ENCODE data around the gene NEDD9.

The NEDD9 gene

GRCh38 chr6:11202513-11203305 is 29.8 kb downstream of the NEDD9 start:
- DNase-seq (ENCODE audit: low read depth in 2 of 2): no peak

- DNase-seq (ENCODE audit: low read depth in 2 of 2): no peak
Observed at GRCh38 chr6:11201772-11202512, 30.5 kb downstream of the NEDD9 start.

- DNase-seq (ENCODE audit: low read depth in 2 of 2): no peak
Observed at GRCh38 chr6:11201015-11201414, 31.5 kb downstream of the NEDD9 start.

GRCh38 chr6:11200356-11200755 is 32.1 kb downstream of the NEDD9 start:
- DNase-seq (ENCODE audit: low read depth in 2 of 2): no peak

GRCh38 chr6:11198663-11199603 is 33.5 kb downstream of the NEDD9 start:
- no peak for DNase-seq (ENCODE audit: low read depth in 2 of 2)

GRCh38 chr6:11197850-11198249 is 34.6 kb downstream of the NEDD9 start:
- DNase-seq (ENCODE audit: low read depth in 2 of 2): no peak

DNA sequence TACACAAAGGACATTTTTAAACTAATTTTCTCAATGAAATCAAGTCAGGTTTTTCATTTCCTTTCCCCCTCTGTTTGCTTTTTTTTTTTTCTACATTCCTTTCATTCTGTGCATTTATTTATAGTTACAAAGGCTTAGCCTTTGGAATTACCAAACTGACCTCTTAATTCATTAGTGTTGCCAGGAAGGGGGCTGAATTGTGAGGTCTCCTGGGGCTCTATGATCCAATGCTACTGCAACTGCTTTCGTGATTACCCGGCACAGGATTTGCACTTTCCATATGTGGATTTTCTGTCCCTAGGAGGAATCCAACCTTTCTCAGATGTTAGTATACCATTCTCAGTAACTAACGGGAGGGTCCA is 35.3 kb downstream of the NEDD9 start:
- DNase-seq (ENCODE audit: low read depth in 2 of 2): no peak

- no peak for DNase-seq (ENCODE audit: low read depth in 2 of 2)
Observed at GRCh38 chr6:11196511-11197174, 35.8 kb downstream of the NEDD9 start.

GRCh38 chr6:11194356-11195218 is 37.9 kb downstream of the NEDD9 start:
- no peak for DNase-seq (ENCODE audit: low read depth in 2 of 2)

DNA sequence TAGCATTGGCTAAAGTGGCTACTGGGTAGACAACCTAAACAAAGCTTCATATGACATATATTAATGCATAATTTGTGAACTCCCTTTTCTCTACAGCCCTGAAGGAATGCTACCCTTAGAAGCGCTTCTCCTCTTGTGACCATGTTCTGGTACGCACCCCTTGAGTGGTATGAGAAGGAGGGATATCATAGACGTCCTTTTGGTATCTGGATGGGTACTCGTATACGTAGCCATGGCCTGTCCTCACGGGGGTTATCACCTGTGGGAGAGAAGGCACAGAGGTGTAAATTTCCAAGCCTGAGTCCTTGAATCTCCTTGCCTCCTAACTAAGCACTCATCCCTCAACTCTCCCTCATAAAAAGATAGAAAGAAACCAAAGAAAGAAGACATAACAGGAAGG is 39.0 kb downstream of the NEDD9 start:
- no peak for DNase-seq (ENCODE audit: low read depth in 2 of 2)

DNA sequence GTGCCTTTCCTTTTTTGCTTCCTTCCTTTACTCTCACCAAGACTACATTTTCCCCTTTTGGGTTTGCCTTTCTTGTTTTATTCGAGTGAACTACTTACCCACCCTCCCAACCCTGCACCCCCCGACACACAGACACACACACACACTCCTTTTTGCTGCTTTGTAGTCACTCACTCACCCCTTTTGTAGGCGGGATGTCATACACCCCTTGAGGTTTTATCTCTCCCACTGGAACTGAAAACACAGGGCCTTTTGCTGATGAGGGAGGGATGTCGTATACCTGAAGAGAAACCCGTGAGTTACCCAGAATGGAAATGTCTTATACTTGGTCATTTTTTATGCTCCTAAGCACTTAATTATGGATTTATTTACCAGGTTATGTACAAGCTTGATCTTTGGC is 40.3 kb downstream of the NEDD9 start:
- no peak for DNase-seq (ENCODE audit: low read depth in 2 of 2)

DNA sequence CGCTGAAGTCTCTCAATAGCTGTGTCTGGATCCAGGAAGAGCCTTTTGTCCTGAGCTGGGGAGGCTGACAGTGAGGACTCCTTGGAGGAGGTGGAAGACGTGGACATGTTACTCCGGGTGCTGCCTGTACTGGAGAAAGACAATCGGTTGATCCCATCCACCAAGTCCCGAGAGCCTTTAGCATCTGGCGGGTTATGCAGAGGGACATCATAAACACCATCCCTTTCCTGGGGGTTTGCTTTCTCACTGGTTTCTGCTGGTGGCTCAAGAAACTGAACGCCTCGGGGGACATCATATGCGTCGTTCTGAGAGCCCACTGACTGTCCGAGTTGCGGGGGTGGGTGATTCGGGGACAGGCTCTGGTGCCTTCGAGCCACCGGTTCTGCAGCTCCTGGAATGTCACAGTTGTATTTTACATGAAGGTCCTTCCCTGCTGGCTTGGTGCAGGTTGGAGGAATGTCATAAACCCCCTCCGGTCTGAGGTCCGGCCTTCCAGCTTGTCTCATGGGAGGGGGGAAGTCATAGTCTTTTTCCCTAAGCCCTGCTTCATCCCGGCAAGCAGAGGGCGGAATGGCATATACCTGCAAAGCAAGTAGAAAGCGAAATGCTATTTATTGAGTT is 41.7 kb downstream of the NEDD9 start:
- no peak for DNase-seq (ENCODE audit: low read depth in 2 of 2)

- DNase-seq (ENCODE audit: low read depth in 2 of 2): no peak
Observed at GRCh38 chr6:11189865-11190624, 42.4 kb downstream of the NEDD9 start.

GRCh38 chr6:11188161-11188915 is 44.1 kb downstream of the NEDD9 start:
- no peak for DNase-seq (ENCODE audit: low read depth in 2 of 2)

GRCh38 chr6:11187301-11187700 is 45.2 kb downstream of the NEDD9 start:
- no peak for DNase-seq (ENCODE audit: low read depth in 2 of 2)

- no peak for DNase-seq (ENCODE audit: low read depth in 2 of 2)
Observed at GRCh38 chr6:11185204-11185842, 47.1 kb downstream of the NEDD9 start.

- no peak for DNase-seq (ENCODE audit: low read depth in 2 of 2)
Observed at GRCh38 chr6:11183761-11184362, 48.6 kb downstream of the NEDD9 start.

Data from stimulated activated CD4-positive, alpha-beta T cell treated with anti-CD3 and anti-CD28 coated beads, Interleukin-1b, Interleukin-23, amount 100 ng/mL, for 4 hours (primary cell).